ENCODE data around the gene UBE2G2.

- TF ChIP-seq CTCF (conservative IDR thresholded peaks at IDR 0.05) (no peak), ZFX (IDR thresholded peaks at IDR 0.05) (no peak)
Measured at GRCh38 chr21:44785620-44786335, 15.8 kb downstream of the UBE2G2 start.
